ENCODE results near the gene KIF2A. TPM values are rescaled to one million over a fixed set of nuclear protein-coding genes. Genes with fewer than 3 reads are reported as not detected.

The KIF2A gene
- total and polyA plus RNA-seq, 2 of the 4 experiments (the other 2 are of a cell fraction) = 23.6 to 37.3 TPM

GRCh38 chr5:62369039-62369438, 63.0 kb downstream of the KIF2A start:
- CTCF ChIA-PET = no interaction called here
- peaks cover 17% of the 10 kb centered on the region for H3K36me3 ChIP-seq (ENCODE audit: control insufficient read depth, insufficient read depth, low read length)
- no TSS peak for BruUV-seq (replicated peaks)

More at GRCh38 chr5:62369039-62369438, 63.0 kb downstream of the KIF2A start:
- no peak overlapping the region for H2AK9ac ChIP-seq (replicated peaks; ENCODE audit: low read depth, low read length, poor library complexity)
- H2BK5ac ChIP-seq (ENCODE audit: low read depth, low read length, poor library complexity, severe bottlenecking) = no peak overlapping the region
- no peak overlapping the region for H3K56ac ChIP-seq (ENCODE audit: extremely low read depth, insufficient read depth, low read length)
- H2BK20ac ChIP-seq (ENCODE audit: low read depth, low read length) = no peak overlapping the region
- in situ Hi-C loops (cut with MboI; ENCODE audit: low sequenced_read_pairs) = no loop called here
- POLR2A ChIA-PET (ENCODE audit: unreplicated experiment) = no interaction called here
- no peaks in the 10 kb centered on the region; a peak in 1 of 4 replicates for H3K79me1 ChIP-seq (ENCODE audit: low read depth in 1 of 2, low read length in 2 of 2)
- H2AFZ ChIP-seq (replicated peaks; ENCODE audit: low read length, poor library complexity) = no peak overlapping the region
- no peak overlapping the region for H3K23ac ChIP-seq (ENCODE audit: low read depth, low read length)
- no peak overlapping the region for H3K4ac ChIP-seq (ENCODE audit: low read depth, low read length)
- H3K14ac ChIP-seq (replicated peaks; ENCODE audit: low read depth, low read length) = no peak overlapping the region
- H2BK120ac ChIP-seq (ENCODE audit: low read depth, low read length) = no peak overlapping the region
- H4K91ac ChIP-seq (ENCODE audit: insufficient read depth, low read depth, low read length) = no peak overlapping the region
- no peak overlapping the region for H3K18ac ChIP-seq (ENCODE audit: low read depth, low read length)
- no peak overlapping the region for H3K4me3 ChIP-seq (ENCODE audit: insufficient read depth, low read depth, low read length)
- no peaks in the 10 kb centered on the region for H3K9me3 ChIP-seq (ENCODE audit: control insufficient read depth, insufficient read depth, low read length)
- no peak overlapping the region for H2BK15ac ChIP-seq (ENCODE audit: low read depth, low read length)
- no peak overlapping the region for H4K5ac ChIP-seq (ENCODE audit: low read depth, low read length)
- H3K9me1 ChIP-seq (ENCODE audit: insufficient read depth, low read length) = no peaks in the 10 kb centered on the region
- intact Hi-C loops (cut with micrococcal nuclease) = no loop called here
- H3K27ac ChIP-seq (ENCODE audit: insufficient read depth, low read length) = no peak overlapping the region
- no peak for DNase-seq
- H3K27me3 ChIP-seq (ENCODE audit: control insufficient read depth, insufficient read depth, low read length) = no peaks in the 10 kb centered on the region
- no peaks in the 10 kb centered on the region for H3K4me1 ChIP-seq (ENCODE audit: control insufficient read depth, insufficient read depth, low read length)
- dilution Hi-C loops (cut with HindIII; ENCODE audit: low sequenced_read_pairs, unreplicated experiment) = no loop called here
- H4K8ac ChIP-seq (ENCODE audit: low read depth in 2 of 2, low read length in 2 of 2) = no peak overlapping the region
- no peak overlapping the region for H3K4me2 ChIP-seq (ENCODE audit: low read depth, low read length)
- H4K20me1 ChIP-seq (ENCODE audit: insufficient read depth, low read length) = no peaks in the 10 kb centered on the region
- H2AK5ac ChIP-seq (ENCODE audit: low read depth, low read length) = no peak overlapping the region
- no CpG with 5 or more reads among the region's 2 CpGs for WGBS, 2 experiments (ENCODE audit: extremely low coverage in 2 of 2, insufficient read length in 1 of 2)
- H3K9ac ChIP-seq (ENCODE audit: low read depth, low read length) = no peak overlapping the region
- no peak for TF ChIP-seq RFX5 (IDR thresholded peaks at IDR 0.05; ENCODE audit: low read depth, low read length)
- TF ChIP-seq MAZ (IDR thresholded peaks at IDR 0.05; ENCODE audit: borderline replicate concordance, low read depth, low read length) = no peak
- no peak for TF ChIP-seq RCOR1 (IDR thresholded peaks at IDR 0.05; ENCODE audit: insufficient replicate concordance, low read length)
- no peak for TF ChIP-seq SMC3 (IDR thresholded peaks at IDR 0.05; ENCODE audit: low read depth, low read length)
- TF ChIP-seq CHD1 (IDR thresholded peaks at IDR 0.05; ENCODE audit: low read depth, low read length) = no peak
- TF ChIP-seq USF2 (IDR thresholded peaks at IDR 0.05; ENCODE audit: low read depth, low read length) = no peak
- no peak for TF ChIP-seq MXI1 (IDR thresholded peaks at IDR 0.05; ENCODE audit: borderline replicate concordance, low read depth, low read length)
- TF ChIP-seq FOS (IDR thresholded peaks at IDR 0.05; ENCODE audit: low read depth, low read length) = no peak
- TF ChIP-seq, protein P1, sequence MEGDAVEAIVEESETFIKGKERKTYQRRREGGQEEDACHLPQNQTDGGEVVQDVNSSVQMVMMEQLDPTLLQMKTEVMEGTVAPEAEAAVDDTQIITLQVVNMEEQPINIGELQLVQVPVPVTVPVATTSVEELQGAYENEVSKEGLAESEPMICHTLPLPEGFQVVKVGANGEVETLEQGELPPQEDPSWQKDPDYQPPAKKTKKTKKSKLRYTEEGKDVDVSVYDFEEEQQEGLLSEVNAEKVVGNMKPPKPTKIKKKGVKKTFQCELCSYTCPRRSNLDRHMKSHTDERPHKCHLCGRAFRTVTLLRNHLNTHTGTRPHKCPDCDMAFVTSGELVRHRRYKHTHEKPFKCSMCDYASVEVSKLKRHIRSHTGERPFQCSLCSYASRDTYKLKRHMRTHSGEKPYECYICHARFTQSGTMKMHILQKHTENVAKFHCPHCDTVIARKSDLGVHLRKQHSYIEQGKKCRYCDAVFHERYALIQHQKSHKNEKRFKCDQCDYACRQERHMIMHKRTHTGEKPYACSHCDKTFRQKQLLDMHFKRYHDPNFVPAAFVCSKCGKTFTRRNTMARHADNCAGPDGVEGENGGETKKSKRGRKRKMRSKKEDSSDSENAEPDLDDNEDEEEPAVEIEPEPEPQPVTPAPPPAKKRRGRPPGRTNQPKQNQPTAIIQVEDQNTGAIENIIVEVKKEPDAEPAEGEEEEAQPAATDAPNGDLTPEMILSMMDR (conservative IDR thresholded peaks at IDR 0.05; ENCODE audit: low read depth, low read length) = no peak
- TF ChIP-seq NFE2L2 (IDR thresholded peaks at IDR 0.05; ENCODE audit: low read depth, low read length) = no peak
- no peak for TF ChIP-seq RAD21 (IDR thresholded peaks at IDR 0.05; ENCODE audit: low read length)
- TF ChIP-seq CEBPB (IDR thresholded peaks at IDR 0.05; ENCODE audit: low read depth, low read length) = no peak
- no peak for TF ChIP-seq MAFK (IDR thresholded peaks at IDR 0.05; ENCODE audit: low read depth, low read length)
- ATAC-seq (ENCODE audit: low read depth) = no peak

Measured in IMR-90 (cell line).